Esophagus muscularis mucosa (tissue), 4 donors: ENCODE data around the gene RAB44.

Source experiments
- EP300 ChIP-seq: sonication (generic); formaldehyde crosslinking; IDR thresholded peaks from one replicate; pipeline ENCODE4 v1.6.1; 2017; ENCODE audit warnings: antibody characterized with exemption
- POLR2A ChIP-seq: fragments of 450-650 bp; IDR thresholded peaks from one replicate; pipeline ENCODE4 v1.6.1; 2017; ENCODE audit warnings: antibody characterized with exemption, moderate library complexity, mild to moderate bottlenecking, low read depth
- POLR2AphosphoS5 ChIP-seq, 2 donors: sonication (generic); formaldehyde crosslinking; IDR thresholded peaks; one replicate each; pipeline ENCODE4 v1.6.1; 2017; ENCODE audit warnings: antibody characterized with exemption in 2 of 2
- TF ChIP-seq, protein P1 (sequence below), 3 experiments: fragments of 200-600 bp in 2 of 3; fragments of 450-650 bp in 1 of 3; sonication (generic) in 2 of 3; IDR thresholded peaks; one replicate each; pipeline ENCODE4 v1.5.1; 2017 to 2019; ENCODE audit warnings: antibody characterized with exemption in 3 of 3, mild to moderate bottlenecking in 2 of 3, moderate library complexity in 1 of 3

DNA sequence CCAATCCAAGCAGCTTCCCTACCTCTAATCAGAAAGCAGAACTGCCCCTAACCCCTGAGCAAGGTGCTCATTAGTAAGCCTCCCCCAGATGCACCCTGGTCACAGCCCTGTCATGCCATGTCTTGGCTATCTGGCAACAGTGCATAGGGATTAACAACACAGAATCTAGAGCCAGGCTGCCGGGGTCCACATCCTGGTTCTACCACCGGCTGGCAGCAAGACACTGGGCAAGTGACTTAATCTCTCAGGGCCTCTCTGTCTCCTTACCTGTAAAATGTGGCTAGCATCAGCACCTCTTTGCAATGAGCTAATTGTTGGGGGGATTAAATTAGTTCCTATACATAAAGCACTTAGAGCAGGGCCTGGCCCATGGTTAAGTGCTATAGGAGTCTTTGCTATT, 73.5 kb downstream of the RAB44 start:
- TF ChIP-seq, protein P1, sequence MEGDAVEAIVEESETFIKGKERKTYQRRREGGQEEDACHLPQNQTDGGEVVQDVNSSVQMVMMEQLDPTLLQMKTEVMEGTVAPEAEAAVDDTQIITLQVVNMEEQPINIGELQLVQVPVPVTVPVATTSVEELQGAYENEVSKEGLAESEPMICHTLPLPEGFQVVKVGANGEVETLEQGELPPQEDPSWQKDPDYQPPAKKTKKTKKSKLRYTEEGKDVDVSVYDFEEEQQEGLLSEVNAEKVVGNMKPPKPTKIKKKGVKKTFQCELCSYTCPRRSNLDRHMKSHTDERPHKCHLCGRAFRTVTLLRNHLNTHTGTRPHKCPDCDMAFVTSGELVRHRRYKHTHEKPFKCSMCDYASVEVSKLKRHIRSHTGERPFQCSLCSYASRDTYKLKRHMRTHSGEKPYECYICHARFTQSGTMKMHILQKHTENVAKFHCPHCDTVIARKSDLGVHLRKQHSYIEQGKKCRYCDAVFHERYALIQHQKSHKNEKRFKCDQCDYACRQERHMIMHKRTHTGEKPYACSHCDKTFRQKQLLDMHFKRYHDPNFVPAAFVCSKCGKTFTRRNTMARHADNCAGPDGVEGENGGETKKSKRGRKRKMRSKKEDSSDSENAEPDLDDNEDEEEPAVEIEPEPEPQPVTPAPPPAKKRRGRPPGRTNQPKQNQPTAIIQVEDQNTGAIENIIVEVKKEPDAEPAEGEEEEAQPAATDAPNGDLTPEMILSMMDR (IDR thresholded peaks at IDR 0.05) = no peak
- TF ChIP-seq POLR2A (no peak), EP300 (no peak), POLR2AphosphoS5 (IDR thresholded peaks at IDR 0.05) (no peak)
